ENCODE measurements around the gene SPACA6. TPM values are rescaled to one million over a fixed set of nuclear protein-coding genes. Genes with fewer than 3 reads are reported as not detected.

SPACA6 gene
- polyA plus RNA-seq, 1 experiment: 8.5 TPM

GRCh38 chr19:51680474-51680873 is 12.7 kb upstream of the SPACA6 start:
- ChIA-PET CTCF (interaction anchor here (1.3 to 2.4 kb wide), 3 partner anchors 17 to 97 kb away, joined by 3 to 8 read pairs (median 4); no protein-coding TSS in a partner anchor), POLR2A (no interaction called here)
- TF ChIP-seq CTCF (IDR thresholded peaks at IDR 0.05; ENCODE audit: insufficient read depth, low read depth, low read length): no peak
- no peak overlapping the region for H3K4me3 ChIP-seq (ENCODE audit: low read depth, low read length)
- DNase-seq (ENCODE audit: low read depth): no peak
- no peaks in the 10 kb centered on the region for H3K27me3 ChIP-seq (ENCODE audit: control insufficient read depth, insufficient read depth, low read length)
- H3K36me3 ChIP-seq (ENCODE audit: control insufficient read depth, insufficient read depth, low read length): no peaks in the 10 kb centered on the region

GRCh38 chr19:51681286-51681941 is 11.7 kb upstream of the SPACA6 start:
- no peak for TF ChIP-seq CTCF (IDR thresholded peaks at IDR 0.05; ENCODE audit: insufficient read depth, low read depth, low read length)
- POLR2A ChIA-PET: no interaction called here
- CTCF ChIA-PET: interaction anchor here (2.6 kb wide), 1 partner anchor 23 kb away, joined by 7 read pairs; no protein-coding TSS in a partner anchor
- Histone ChIP-seq H3K4me3 (ENCODE audit: low read depth, low read length) (no peak overlapping the region), H3K27me3 (ENCODE audit: control insufficient read depth, insufficient read depth, low read length) (no peaks in the 10 kb centered on the region), H3K36me3 (ENCODE audit: control insufficient read depth, insufficient read depth, low read length) (no peaks in the 10 kb centered on the region)
- no peak for DNase-seq (ENCODE audit: low read depth)

- no peak for DNase-seq (ENCODE audit: low read depth)
- Histone ChIP-seq H3K4me3 (ENCODE audit: low read depth, low read length) (no peak overlapping the region), H3K27me3 (ENCODE audit: control insufficient read depth, insufficient read depth, low read length) (no peaks in the 10 kb centered on the region), H3K36me3 (ENCODE audit: control insufficient read depth, insufficient read depth, low read length) (no peaks in the 10 kb centered on the region)
- POLR2A ChIA-PET: no interaction called here
- no peak for TF ChIP-seq CTCF (IDR thresholded peaks at IDR 0.05; ENCODE audit: insufficient read depth, low read depth, low read length)
- CTCF ChIA-PET: no interaction called here
Measured at GRCh38 chr19:51686171-51686570, 7.0 kb upstream of the SPACA6 start.

GRCh38 chr19:51687791-51688670 is 5.1 kb upstream of the SPACA6 start:
- CTCF ChIA-PET: interaction anchor here (1.2 to 1.9 kb wide), 4 partner anchors 9 to 215 kb away, joined by 3 to 14 read pairs (median 4); no protein-coding TSS in a partner anchor
- H3K36me3 ChIP-seq (ENCODE audit: control insufficient read depth, insufficient read depth, low read length): peaks cover 4% of the 10 kb centered on the region; the same call in 1 of the 2 replicates
- TF ChIP-seq CTCF (IDR thresholded peaks at IDR 0.05; ENCODE audit: insufficient read depth, low read depth, low read length): no peak
- peak overlapping the region; percentile 77 for H3K4me3 ChIP-seq (ENCODE audit: low read depth, low read length)
- POLR2A ChIA-PET: interaction anchor here (0.6 to 1.0 kb wide), 3 partner anchors 22 to 349 kb away, joined by 3 to 7 read pairs (median 4); no protein-coding TSS in a partner anchor
- DNase-seq (ENCODE audit: low read depth): no peak
- no peaks in the 10 kb centered on the region for H3K27me3 ChIP-seq (ENCODE audit: control insufficient read depth, insufficient read depth, low read length)

Measured in BJ (cell line).